Activated T-cell treated with anti-CD3 and anti-CD28 coated beads for 4 hours (primary cell): ENCODE data around the gene BCAS1.
A peak's percentile ranks its signal among the peaks of the same experiment; 100 is the strongest.

Experiments used
- DNase-seq: peaks from one replicate; pipeline ENCODE4 v3.0.0-alpha.2; 2020

BCAS1 gene

DNA sequence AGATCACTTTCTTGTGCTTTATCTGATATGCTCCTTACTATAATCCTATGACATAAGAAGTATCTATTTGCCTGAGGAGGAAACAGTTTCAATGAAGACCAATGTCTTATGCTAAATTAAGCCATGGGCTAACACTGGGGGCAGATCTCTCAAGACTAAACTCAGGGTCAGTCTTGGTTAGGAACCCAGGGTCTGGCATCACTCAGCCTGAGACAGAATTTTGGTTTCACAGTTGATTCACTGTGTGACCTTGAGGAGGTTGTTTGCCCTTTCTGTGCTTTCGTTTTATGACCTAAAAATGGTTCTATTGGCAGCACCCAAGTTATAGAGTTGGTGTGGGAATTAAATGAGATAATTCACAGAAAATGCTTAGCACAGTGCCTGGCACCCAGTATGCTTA, 4.9 kb upstream of the BCAS1 start:
- no peak for DNase-seq

DNA sequence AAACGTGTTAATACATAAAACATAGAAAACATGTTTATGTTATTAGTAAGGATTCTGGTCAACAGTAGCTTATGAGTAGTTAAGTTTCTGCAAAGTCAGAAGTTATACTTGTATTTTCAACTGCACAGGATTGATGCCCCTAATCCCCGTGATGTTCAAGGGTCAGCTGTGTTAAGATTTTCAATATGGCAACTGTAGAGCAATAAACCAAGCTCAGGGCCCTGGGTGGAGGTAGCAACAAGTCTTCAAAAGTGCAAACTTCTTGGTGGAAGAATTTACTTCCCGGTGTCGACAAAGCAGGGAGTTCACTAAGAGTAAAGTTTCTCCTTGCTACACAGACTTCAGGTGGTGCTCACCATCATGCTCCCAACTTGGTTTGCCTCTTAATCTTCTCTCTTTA, 4.1 kb upstream of the BCAS1 start:
- DNase-seq = no peak

DNA sequence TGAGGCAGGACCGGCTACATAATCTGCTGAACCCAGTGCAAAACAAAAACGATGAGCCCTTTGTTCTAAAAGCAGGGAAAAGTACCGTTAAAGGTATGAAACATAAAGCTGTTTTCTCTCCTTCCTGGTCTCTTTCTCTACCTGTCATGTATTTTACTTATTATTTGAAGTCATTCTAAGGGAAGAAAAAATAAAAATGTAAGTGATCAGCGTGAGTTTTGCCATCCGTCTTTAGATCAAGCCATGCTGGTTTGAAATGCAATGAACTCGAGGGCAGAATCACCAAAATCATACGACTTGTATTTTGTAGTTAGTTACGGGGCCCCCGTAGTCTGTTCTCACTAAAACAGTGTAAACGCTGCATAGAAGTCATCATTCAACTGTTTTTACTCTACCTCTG, 2.9 kb upstream of the BCAS1 start:
- DNase-seq = no peak

GRCh38 chr20:54069501-54069971, 858 bp downstream of the BCAS1 start:
- DNase-seq = no peak

- DNase-seq = no peak
Measured at GRCh38 chr20:54068966-54069365, 1.4 kb downstream of the BCAS1 start.

DNA sequence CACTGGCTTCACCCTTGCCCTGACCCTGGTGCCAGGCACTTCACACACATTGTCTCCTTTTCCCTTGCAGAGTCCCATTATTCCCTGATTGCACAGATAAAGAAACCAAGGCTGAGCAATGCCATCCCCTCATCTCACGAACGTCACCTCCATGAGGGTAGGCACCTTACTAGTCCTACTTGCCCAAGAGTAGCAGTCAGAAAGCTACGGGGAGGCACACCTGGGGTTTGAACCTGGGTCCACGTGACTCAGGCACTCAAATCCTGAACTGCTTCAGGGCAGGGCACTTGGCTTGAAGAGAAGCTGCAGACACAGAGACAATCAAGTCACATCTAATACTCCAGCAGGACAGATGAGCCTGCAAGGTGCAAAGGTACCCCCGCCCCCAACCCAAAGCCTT, 1.9 kb downstream of the BCAS1 start:
- no peak for DNase-seq

DNA sequence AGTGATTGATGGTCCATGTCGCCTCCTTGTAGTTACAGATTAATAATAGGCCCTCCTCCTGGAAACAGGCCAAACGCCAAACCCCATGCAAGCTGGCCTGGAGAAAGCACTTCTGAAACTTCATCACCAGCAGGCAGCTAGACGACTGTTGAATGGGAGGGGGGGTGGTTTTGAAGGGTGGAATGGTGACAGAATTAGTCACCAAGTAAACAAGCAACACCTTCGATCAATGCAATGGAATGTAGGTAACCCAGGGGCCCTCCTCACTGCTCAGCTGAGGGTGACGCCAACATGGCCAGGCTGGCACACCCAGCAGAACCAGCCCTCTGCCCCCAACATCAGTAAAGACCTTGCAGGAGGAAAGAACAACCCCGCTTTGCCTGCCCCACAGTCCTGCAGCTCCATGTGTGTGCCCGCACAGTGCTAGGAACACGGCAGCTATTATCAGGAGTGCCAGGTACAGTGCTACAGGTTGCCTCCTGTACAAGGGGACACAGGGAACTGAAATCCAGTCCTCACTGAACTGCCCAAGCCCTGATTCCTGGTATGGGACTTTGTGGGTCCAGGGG, 2.7 kb downstream of the BCAS1 start:
- DNase-seq = no peak

GRCh38 chr20:54065601-54066038, 4.8 kb downstream of the BCAS1 start:
- DNase-seq = no peak

- no peak for DNase-seq
Measured at GRCh38 chr20:54064939-54065338, 5.5 kb downstream of the BCAS1 start.

GRCh38 chr20:54063992-54064676, 6.3 kb downstream of the BCAS1 start:
- peak; percentile 8 for DNase-seq

DNA sequence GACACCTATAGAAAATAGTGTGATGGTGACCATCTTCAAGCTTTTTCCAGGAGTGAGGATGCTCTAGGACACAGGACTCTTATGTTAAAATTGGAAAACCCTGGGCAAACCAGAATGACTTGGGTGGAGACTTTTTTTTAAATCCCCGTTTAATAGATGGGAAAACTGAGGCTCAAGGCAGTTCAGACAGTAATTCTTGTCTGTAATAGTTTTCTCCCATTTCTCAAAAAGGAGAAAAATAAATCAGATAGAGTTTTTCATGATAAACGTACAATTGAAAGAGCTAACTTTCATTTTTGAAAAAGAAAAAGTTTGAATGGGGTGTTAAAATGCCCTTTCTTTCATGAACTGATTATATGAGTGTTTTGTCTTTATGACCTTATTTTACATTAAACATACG, 6.8 kb downstream of the BCAS1 start:
- no peak for DNase-seq

DNA sequence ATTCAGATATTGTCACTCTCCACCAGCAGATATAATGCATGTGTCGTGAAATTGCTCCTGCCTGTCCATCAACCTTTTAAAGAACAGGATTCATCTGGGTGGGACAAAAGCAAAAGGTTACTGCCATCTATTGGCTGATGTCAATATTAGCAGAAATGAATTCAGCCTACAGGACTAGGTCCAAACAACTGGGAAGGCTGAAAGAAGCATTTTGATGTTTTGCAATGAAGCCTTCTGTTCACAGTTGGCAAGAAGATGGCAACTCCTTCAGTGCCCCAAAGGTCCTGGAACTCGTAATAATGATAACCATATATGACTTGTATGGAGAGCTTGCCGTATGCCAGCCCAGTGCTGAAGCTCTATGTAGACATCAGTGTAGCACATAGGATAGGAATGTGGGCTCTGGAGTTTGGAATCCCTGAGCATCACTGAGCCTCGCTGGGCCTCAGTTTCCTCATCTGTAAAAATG, 7.5 kb downstream of the BCAS1 start:
- DNase-seq = no peak

GRCh38 chr20:54061101-54061881, 9.1 kb downstream of the BCAS1 start:
- DNase-seq = no peak

- no peak for DNase-seq
Measured at GRCh38 chr20:54059691-54060364, 10.6 kb downstream of the BCAS1 start.

GRCh38 chr20:54058420-54059139, 11.8 kb downstream of the BCAS1 start:
- no peak for DNase-seq

DNA sequence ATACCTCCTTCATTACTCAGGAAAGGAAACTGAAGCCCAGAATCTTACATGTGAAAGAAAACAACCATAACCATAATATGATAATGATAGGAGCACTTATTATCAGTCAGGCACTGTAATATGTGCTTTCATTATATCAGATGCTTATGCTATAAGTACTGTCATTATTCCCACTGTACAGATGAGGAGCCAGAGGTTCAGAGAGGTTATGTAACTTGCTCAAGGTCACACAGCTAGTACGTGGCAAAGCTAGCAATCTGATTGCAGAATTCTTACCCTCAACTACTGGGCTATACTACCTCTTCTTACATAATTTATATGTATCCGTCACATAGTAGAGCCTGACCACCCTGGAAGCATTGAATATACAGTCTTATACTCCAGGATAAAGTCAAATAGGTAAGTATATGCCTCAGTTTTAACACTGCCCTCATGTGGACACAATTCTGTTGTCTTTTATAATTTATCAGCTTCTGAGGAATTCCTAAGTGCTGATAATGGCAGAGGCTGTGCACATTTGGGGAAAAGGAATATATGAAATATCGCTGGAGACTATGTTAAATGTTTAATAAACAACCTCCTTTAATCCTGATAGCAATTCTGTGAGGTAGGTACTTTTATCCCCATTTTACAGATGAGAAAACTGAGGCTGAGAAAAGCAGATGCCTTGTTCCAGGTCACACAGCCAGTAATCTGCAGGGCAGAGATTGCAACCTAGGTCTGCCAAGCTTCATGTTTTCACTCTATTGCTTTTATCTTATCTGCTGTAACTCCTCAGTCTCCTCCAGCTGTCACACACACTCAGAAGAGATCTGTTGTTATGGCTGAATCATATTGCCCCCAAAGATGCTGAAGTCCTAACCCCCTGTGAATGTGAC, 13.4 kb downstream of the BCAS1 start:
- no peak for DNase-seq

GRCh38 chr20:54054516-54054915, 15.9 kb downstream of the BCAS1 start:
- no peak for DNase-seq

- DNase-seq = no peak
Measured at GRCh38 chr20:54051068-54051467, 19.3 kb downstream of the BCAS1 start.

- DNase-seq = no peak
Measured at GRCh38 chr20:54048891-54049545, 21.4 kb downstream of the BCAS1 start.

DNA sequence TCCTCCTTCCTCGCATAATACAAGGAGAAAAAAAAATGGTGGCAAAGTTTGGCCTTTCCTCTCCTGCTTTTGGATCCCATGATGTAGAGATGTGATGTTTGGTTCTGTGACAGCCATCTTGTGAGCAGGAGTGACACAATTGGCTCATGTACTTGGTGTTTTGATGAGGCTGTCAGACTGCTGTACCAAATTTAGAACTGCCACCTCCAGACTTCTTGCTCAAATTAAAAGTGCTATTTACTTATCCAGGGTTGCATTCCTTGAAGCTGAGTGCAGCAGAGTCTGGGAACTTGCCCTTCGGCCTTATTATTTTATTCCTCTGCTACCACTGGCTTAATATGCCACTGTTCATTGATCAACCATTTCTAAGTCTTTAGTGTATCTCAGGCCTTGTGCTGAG, 21.9 kb downstream of the BCAS1 start:
- no peak for DNase-seq

GRCh38 chr20:54047720-54048119, 22.7 kb downstream of the BCAS1 start:
- no peak for DNase-seq
